HUES48 (cell line): ENCODE results near the gene DDIT3.
"Not testable (repeated sequence)": the region's sequence is repeated elsewhere in the genome, so short reads cannot be mapped to it uniquely, and the experiment has no call there.

Source experiments
- H3K27ac ChIP-seq: one replicate; pipeline ENCODE4 v1.7.0; 2013; ENCODE audit warnings: low read depth, low read length, inconsistent platforms
- H3K27me3 ChIP-seq: 2 replicates; pipeline ENCODE4 v1.6.1; 2013; ENCODE audit warnings: mild to moderate bottlenecking, low read length; ENCODE audit not compliant: control insufficient read depth, insufficient read depth
- H3K36me3 ChIP-seq: 2 replicates; pipeline ENCODE4 v1.6.1; 2013; ENCODE audit warnings: low read length; ENCODE audit not compliant: control insufficient read depth, insufficient read depth
- H3K4me1 ChIP-seq: 2 replicates; pipeline ENCODE4 v1.6.1; 2013; ENCODE audit warnings: mild to moderate bottlenecking, low read length; ENCODE audit not compliant: control insufficient read depth, insufficient read depth
- H3K4me3 ChIP-seq: 2 replicates; pipeline ENCODE4 v1.5.1; 2013; ENCODE audit warnings: mild to moderate bottlenecking, low read depth, low read length
- H3K9ac ChIP-seq: 2 replicates; pipeline ENCODE4 v1.6.1; 2013; ENCODE audit warnings: mild to moderate bottlenecking, low read depth, low read length, moderate library complexity
- H3K9me3 ChIP-seq: 2 replicates; pipeline ENCODE4 v1.6.1; 2013; ENCODE audit warnings: low read length; ENCODE audit not compliant: control insufficient read depth, insufficient read depth

DDIT3 gene

DNA sequence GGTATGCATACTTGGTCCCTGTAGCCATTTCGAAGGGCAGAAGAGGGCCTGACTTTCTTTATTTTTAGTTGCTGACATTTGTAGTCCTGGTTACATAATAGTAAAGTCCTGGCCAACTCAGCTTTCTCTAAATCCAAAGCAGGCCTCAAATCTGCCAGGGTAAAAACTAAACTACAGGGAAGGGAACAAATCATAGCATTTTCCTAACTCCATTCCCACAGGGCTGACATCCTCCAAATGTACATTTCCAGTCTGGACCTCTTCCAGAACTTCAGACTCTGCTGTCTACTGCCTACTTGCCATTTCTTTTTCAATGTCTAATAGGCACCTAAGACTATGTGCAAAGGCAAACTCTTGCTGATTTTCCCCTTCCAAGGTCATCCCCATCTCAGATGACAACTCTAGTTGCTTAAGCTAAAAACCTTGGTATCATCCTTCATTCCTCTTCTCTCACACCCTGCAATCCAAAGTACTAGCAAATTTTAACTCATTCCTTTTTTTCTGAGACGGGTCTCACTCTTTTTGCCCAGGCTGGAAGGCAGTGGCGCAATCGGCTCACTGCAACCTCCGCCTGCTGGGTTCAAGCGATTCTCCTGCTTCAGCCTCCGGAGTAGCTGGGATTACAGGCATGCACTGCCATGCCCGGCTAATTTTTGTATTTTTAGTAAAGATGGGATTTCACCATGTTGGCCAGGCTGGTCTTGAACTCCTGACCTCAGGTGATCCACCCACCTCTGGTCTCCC is 2.0 kb downstream of the DDIT3 start:
- Histone ChIP-seq H3K9ac (no peak overlapping the region), H3K4me3 (peak overlapping the region; percentile 92; the same call in 1 of the 2 replicates), H3K36me3 (peaks cover 60% of the 10 kb centered on the region)

DNA sequence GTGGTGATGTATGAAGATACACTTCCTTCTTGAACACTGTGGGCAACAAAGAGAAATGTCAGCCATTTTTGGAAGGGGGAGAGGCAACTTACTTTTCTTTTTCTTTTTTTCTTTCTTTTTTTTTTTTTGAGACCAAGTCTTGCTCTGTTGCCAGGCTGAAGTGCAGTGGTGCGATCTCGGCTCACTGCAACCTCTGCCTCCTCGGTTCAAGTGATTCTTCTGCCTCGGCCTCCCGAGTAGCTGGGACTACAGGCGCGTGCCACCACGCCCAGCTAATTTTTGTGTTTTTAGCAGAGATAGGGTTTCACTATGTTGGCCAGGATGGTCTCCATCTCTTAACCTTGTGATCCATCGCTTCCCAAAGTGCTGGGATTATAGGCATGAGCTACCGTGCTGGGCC is 2.6 kb downstream of the DDIT3 start:
- Histone ChIP-seq H3K36me3 (peaks cover 66% of the 10 kb centered on the region), H3K4me3 (0 out of 2 replicates have a peak overlapping the region, but pooled peaks have one; percentile 7), H3K4me1 (peaks cover 15% of the 10 kb centered on the region)
- not testable (repeated sequence) for H3K9me3 ChIP-seq, H3K27ac ChIP-seq, H3K27me3 ChIP-seq, H3K9ac ChIP-seq

More for the DNA sequence above, 2.0 kb downstream of the DDIT3 start:
- Histone ChIP-seq H3K27me3 (no peaks in the 10 kb centered on the region), H3K4me1 (peaks cover 15% of the 10 kb centered on the region), H3K27ac (no peak overlapping the region), H3K9me3 (no peaks in the 10 kb centered on the region)

DNA sequence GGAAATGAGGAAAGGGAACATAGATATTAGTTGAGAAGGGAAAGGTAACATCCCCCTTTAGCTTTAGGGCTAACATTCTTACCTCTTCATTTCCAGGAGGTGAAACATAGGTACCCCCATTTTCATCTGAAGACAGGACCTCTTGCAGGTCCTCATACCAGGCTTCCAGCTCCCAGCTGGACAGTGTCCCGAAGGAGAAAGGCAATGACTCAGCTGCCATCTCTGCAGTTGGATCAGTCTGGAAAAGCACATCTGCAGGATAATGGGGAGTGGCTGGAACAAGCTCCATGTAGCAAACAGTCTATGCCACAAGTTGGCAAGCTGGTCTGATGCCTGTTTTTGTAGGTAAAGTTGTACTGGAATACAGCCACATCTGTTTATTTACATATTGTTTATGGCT is 3.1 kb downstream of the DDIT3 start:
- Histone ChIP-seq H3K27me3 (no peaks in the 10 kb centered on the region), H3K4me3 (no peak overlapping the region), H3K36me3 (peaks cover 71% of the 10 kb centered on the region), H3K27ac (no peak overlapping the region), H3K9ac (no peak overlapping the region), H3K9me3 (no peaks in the 10 kb centered on the region), H3K4me1 (peaks cover 15% of the 10 kb centered on the region)

DNA sequence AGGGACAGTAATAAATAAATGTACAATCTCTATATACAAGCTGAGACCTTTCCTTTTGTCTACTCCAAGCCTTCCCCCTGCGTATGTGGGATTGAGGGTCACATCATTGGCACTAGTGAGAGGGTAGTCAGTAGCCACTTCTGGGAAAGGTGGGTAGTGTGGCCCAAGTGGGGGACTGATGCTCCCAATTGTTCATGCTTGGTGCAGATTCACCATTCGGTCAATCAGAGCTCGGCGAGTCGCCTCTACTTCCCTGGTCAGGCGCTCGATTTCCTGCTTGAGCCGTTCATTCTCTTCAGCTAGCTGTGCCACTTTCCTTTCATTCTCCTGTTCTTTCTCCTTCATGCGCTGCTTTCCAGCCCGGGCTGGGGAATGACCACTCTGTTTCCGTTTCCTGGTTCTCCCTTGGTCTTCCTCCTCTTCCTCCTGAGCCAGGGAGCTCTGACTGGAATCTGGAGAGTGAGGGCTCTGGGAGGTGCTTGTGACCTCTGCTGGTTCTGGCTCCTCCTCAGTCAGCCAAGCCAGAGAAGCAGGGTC is 3.6 kb downstream of the DDIT3 start:
- Histone ChIP-seq H3K36me3 (peaks cover 76% of the 10 kb centered on the region), H3K9ac (no peak overlapping the region), H3K4me1 (peaks cover 11% of the 10 kb centered on the region), H3K4me3 (no peak overlapping the region), H3K9me3 (no peaks in the 10 kb centered on the region), H3K27me3 (no peaks in the 10 kb centered on the region), H3K27ac (no peak overlapping the region)

DNA sequence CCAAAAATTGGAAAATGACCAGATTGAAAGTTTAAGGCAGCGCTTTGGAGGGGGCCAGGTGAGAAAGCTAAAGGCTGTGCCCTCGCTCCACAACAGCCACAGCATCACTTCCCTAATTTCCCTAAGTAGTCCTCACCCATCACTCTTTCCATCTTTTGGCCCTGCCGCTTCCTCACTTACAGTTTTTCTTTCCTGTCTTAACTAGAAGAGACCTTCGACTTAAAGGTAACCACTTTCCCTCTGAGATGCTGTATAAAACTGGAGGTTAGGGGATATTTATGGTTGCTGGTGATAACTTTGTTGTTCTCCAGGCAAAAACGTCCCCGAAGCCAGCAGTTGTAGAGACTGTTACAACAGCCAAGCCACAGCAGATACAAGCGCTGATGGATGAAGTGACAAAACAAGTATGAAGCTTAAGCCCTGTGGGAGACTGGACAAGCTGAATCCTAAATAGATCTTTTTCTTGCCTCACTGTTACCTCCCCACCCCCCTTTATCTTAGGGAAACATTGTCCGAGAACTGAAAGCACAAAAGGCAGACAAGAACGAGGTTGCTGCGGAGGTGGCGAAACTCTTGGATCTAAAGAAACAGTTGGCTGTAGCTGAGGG is 4.3 kb downstream of the DDIT3 start:
- H3K9ac ChIP-seq, result no peak overlapping the region
- no peak overlapping the region for H3K27ac ChIP-seq
- no peaks in the 10 kb centered on the region for H3K9me3 ChIP-seq
- no peaks in the 10 kb centered on the region for H3K27me3 ChIP-seq
- H3K4me3 ChIP-seq, result no peak overlapping the region
- H3K36me3 ChIP-seq, result peaks cover 83% of the 10 kb centered on the region
- peaks cover 6% of the 10 kb centered on the region; the same call in 1 of the 2 replicates for H3K4me1 ChIP-seq

DNA sequence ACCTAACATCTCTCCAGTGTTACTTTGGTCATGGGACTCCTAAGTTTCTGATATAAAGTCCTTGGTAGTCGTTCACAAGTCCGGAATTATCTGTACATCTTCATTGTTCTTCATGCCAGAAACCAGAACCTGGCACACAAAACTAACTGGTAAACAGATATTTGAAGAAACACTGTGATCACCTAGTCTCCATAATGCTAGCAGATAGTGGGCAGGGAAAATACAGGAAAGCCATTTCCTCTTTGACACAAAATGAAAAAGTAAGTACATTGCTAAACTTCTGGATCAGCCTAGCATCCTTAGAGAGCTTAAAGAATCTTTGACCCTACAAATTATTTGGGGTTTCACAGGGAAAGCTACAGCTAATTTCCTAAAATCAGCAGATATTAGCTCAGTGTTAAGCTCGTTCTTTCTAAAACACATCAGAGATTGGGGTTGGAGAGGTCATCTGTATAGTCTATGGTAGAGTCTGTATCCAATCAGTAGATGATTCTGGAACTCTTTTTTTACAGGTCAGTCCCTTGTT is 4.8 kb downstream of the DDIT3 start:
- Histone ChIP-seq H3K4me1 (peaks cover 6% of the 10 kb centered on the region; the same call in 1 of the 2 replicates), H3K9ac (no peak overlapping the region), H3K9me3 (no peaks in the 10 kb centered on the region), H3K36me3 (peaks cover 88% of the 10 kb centered on the region), H3K27ac (no peak overlapping the region), H3K27me3 (no peaks in the 10 kb centered on the region), H3K4me3 (no peak overlapping the region)

DNA sequence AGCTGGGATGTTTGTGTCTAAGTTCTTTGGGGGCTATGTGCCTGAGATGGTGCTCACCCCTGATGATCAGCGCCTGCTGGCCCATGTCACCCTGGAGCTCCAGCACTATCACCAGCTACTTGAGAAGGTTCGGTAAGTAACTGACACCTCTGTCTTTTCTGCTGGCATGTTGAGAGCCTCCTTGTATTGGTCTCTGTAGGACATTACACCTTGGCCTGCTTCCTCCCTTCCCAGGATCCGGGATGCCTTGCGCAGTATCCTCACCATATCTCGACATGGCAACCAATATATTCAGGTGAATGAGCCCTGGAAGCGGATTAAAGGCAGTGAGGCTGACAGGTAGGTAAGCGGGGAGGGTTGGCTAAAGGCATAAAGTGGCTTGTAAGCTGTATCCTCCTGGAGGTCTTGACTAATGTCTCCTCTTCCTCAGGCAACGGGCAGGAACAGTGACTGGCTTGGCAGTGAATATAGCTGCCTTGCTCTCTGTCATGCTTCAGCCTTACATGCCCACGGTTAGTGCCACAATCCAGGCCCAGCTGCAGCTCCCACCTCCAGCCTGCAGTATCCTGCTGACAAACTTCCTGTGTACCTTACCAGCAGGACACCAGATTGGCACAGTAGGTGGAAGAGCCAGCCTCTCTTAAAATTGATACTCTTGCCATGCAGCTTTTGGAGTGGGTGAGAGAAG is 5.5 kb downstream of the DDIT3 start:
- Histone ChIP-seq H3K9me3 (no peaks in the 10 kb centered on the region), H3K36me3 (peaks cover 95% of the 10 kb centered on the region), H3K27ac (no peak overlapping the region), H3K9ac (no peak overlapping the region), H3K27me3 (no peaks in the 10 kb centered on the region), H3K4me3 (no peak overlapping the region), H3K4me1 (peaks cover 6% of the 10 kb centered on the region; the same call in 1 of the 2 replicates)

DNA sequence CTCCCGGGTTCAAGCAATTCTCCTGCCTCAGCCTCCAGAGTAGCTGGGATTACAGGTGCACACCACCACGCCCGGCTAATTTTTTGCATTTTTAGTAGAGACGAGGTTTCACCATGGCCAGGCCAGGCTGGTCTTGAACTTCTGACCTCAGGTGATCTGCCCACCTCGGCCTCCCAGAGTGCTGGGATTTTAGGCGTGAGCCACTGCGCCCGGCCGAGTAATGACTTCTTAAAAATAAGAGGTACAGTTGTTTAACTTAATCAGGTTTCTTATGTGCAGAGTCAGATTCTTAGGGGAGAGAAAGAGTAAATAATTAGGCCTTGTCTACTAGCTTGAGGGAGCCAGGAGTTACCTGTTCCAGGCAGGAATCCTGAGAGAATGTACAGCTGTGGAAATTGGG is 6.1 kb downstream of the DDIT3 start:
- peaks cover 97% of the 10 kb centered on the region for H3K36me3 ChIP-seq
- not testable (repeated sequence) for H3K27ac ChIP-seq

DNA sequence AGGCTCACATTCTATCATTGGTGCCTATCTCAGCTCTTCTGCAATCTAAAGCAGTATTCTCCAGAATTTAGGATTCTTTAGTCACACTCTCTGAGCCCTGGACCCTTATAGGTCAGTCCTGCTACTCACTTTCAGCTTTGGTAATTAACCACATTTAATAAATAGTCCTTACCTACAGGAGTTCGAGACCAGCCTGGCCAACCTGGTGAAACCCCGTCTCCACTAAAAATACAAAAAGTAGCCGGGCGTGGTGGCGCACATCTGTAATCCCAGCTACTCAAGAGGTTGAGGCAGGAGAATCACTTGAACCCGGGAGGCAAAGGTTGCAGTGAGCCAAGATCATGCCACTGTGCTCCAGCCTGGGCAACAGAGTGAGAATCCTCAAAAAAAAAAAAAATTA is 6.6 kb downstream of the DDIT3 start:
- not testable (repeated sequence) for H3K4me1 ChIP-seq, H3K27ac ChIP-seq, H3K9me3 ChIP-seq, H3K27me3 ChIP-seq, H3K9ac ChIP-seq, H3K4me3 ChIP-seq
- H3K36me3 ChIP-seq, result peaks cover 98% of the 10 kb centered on the region

More for the DNA sequence above, 6.1 kb downstream of the DDIT3 start:
- H3K27me3 ChIP-seq, H3K4me1 ChIP-seq, H3K4me3 ChIP-seq, H3K9ac ChIP-seq, H3K9me3 ChIP-seq: not testable (repeated sequence)

DNA sequence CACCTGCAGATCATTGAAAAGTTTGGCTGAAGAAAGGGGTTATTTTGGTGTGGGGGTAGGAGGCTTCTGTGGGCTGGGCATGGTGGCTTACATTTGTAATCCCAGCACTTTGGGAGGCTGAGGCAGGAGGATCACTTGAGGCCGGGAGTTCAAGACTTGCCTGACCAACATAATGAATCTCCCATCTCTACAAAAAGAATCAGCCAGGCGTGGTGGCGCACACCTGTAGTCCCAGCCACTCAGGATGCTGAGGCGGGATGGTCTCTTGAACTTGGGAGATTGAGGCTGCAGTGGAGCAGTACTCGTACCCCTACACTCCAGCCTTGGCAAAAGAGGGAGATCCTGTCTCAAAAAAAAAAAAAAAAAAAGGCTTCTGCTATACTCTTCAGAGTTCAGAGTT is 7.0 kb downstream of the DDIT3 start:
- H3K36me3 ChIP-seq, result peaks cover 99% of the 10 kb centered on the region
- no peaks in the 10 kb centered on the region for H3K9me3 ChIP-seq
- H3K9ac ChIP-seq, result no peak overlapping the region
- H3K4me1 ChIP-seq, result no peaks in the 10 kb centered on the region
- no peak overlapping the region for H3K4me3 ChIP-seq
- H3K27ac ChIP-seq, result no peak overlapping the region
- H3K27me3 ChIP-seq, result no peaks in the 10 kb centered on the region
